Activated CD8-positive, alpha-beta memory T cell treated with anti-CD3 and anti-CD28 coated beads, Interleukin-2, amount 50 U/mL, for 4 hours (primary cell): ENCODE data around the gene SLC13A4.
"Not testable (repeated sequence)": the region's sequence is repeated elsewhere in the genome, so short reads cannot be mapped to it uniquely, and the experiment has no call there.

ENCODE experiments used
- DNase-seq: peaks from one replicate; pipeline ENCODE4 v3.0.0-alpha.2; 2020

SLC13A4 gene

GRCh38 chr7:135747366-135747765, 19.4 kb upstream of the SLC13A4 start:
- no peak for DNase-seq

DNA sequence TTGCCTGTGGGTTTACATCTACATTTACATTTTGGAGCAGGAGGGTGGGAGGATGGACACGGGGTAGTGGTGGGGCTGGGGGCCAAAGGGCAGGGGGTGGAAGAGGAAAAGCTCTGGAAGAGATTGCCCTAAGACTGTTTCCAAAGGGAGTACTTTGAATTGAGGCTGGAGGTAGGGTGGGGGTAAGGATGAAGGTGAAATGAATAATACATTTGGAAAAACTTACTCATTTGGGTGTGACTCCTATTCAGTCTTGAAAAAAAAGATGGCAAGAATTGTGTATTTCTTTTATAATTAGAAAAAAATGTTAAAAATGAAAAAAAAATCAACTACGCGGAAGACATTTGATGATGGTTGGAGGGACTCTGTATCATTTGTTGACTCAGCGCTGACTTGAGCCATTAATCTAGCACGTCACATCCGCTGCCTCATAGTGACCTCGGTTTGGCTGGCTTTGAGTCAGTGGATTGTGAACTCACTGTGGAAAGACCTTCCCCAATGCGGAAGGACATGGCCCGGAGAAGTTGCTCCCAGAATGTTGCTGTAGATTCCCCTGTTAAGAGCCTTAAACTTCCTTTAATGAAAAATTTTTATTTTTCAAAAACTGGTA, 17.8 kb upstream of the SLC13A4 start:
- DNase-seq: no peak

DNA sequence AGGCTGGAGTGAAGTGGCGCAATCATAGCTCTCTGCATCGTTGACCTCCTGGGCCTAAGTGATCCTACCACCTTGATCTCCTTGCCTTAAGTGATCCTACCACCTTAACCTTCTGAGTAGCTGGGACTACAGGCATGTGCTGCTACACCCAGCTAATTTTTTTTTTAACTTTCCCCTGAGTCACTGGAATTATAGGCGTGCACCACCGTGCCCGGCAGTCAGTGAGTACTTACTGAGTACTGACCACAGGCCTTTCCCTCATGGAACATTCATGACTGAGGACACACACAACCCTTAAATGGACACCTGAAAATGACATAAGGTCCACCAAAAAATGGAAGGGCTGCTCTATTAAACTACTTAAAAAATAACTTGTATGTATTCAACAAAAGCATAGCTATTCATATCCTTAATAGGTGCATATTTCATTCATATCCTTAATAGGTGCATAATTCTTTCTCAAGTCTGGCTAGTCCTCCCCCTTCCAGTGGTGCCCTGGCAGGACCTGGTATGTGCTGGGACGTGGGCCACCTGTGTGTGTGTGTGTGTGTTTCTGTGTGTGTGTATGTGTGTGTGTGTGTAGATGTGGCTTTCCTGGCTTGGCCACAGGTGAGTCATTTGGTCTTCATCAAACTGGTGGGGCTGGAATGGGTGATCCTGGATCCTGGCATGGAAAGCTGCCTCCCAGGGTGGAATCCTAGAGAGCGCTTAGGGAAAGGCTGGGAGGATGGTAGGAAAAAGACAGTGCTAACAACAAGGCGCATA, 17.1 kb upstream of the SLC13A4 start:
- no peak for DNase-seq

DNA sequence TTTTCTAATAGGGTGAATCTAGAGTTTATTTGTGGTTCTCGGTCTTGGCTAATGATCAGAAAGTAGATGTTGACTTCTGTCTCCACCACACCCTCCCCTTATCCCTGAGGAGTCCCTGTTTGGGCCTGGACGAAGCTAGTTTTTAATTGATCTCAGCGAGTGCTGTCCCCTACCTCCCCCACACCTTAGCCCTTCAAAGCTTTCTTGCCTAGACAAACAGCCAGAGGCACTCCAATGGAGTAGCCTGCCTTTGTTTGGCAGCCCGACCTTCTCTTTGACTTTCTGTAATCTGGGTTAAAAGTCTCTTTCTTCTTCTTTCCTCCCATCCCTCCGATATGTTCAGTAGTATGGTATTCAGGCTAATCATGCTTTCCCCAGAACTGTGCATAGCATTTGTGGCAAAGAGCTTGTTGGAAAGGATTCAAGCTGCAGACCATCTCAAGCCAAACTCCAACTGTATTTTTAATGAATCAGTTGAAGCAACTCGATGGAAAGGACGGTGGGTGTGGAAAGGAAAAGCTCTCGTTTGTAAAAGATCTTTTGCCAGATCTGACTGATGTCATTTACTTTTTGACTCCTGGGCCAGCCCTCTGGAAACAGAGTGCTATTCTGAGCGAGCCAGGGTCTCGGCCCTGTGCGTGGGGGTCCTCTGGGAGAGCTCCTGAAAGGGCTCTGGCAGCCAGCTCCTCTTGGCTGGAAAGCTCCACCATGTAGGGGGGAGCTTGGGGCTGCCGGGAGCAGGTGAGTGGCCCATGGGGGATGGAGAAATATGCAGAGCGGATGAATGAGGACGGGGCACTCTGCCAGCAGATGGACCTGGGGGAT, 16.1 kb upstream of the SLC13A4 start:
- DNase-seq: no peak

DNA sequence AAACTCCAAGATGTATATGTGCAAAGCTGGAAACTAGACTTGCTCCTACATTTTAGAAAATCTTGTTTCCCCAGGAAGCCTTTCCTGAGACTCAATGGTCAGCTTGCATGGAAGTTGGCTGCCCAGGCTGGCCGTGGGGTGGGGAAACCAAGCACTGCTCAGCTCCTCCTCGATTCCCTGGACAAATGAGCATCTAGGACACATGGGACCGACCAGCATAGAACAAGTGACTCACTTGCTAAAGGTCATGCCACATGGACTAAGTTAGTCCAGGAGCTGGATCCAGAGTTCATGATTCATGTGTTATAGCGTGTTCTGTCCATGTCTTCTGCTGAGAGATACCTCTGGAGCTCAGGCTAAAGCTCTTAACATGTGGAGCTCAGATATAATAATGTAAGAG, 14.4 kb upstream of the SLC13A4 start:
- no peak for DNase-seq

DNA sequence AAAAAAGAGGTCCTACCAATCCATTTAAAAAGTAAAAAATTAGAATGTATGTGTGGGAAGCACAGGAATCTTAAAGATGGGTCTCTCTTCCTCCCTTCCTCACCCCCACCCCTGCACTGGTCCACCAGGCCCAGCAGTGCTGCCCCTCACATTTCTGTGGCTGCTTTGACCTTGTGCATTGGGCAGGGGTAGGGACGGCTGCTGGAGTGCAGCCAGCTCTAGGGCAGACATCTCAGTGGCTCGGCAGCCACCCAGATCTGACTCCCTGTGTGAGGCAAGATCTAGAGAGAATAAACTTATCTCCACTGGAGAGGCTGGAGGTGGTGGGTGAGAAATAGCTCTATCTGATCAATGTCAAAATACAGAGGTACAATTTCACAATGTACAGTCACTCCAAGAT, 13.9 kb upstream of the SLC13A4 start:
- no peak for DNase-seq

GRCh38 chr7:135740889-135741288, 12.9 kb upstream of the SLC13A4 start:
- no peak for DNase-seq

- DNase-seq: not testable (repeated sequence)
Measured at GRCh38 chr7:135737306-135737647, 9.3 kb upstream of the SLC13A4 start.

DNA sequence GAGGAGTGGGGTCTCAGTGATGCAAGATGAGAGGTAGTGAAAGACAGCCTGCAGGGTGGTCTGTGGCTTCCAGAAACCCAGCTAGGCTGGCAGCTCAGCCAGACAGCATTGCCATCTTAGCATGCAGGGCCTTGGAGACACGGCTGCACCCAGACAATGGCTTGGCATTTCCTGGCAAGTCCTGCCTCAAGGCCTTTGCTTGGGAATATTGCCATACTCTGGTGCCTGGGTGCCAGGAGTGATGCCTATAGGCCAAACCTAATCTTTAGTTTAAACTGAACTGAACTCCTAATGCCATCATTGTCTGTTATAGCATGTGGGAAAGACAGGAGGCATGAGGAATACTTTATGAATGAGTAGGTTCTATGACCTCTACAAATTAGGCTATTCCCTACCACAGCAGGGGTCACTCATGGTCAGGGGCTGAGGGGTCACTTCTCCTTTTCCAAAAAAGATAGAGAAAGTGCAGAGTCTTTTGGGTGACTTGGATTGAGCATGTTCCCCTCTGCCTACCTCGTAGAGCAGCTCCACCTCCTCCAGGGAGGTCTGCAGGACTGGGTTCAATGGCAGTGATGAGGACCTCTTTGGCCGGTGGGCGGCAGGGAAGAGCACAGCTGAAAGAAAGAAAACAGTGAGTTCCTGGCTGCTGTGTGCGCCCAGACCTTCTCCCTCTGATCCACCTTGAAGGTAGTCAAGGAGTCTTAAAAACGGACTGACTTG, 8.8 kb upstream of the SLC13A4 start:
- DNase-seq: no peak

DNA sequence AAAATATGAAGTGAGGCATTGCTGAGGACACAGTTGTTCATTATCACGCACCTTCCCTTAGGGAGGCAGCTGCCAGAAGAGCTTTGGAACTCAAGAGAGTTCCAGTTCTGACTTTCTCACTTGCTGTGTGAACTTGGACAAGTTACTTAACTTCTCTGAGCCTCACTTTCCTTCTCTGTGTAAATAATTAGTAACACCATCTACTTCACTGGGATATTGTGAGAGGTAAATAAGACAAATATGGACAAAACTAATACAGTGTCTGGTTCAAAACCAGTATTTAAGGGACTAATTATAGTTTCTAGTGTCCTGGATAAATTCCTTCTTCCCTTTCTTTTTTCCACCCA, 6.3 kb upstream of the SLC13A4 start:
- no peak for DNase-seq

DNA sequence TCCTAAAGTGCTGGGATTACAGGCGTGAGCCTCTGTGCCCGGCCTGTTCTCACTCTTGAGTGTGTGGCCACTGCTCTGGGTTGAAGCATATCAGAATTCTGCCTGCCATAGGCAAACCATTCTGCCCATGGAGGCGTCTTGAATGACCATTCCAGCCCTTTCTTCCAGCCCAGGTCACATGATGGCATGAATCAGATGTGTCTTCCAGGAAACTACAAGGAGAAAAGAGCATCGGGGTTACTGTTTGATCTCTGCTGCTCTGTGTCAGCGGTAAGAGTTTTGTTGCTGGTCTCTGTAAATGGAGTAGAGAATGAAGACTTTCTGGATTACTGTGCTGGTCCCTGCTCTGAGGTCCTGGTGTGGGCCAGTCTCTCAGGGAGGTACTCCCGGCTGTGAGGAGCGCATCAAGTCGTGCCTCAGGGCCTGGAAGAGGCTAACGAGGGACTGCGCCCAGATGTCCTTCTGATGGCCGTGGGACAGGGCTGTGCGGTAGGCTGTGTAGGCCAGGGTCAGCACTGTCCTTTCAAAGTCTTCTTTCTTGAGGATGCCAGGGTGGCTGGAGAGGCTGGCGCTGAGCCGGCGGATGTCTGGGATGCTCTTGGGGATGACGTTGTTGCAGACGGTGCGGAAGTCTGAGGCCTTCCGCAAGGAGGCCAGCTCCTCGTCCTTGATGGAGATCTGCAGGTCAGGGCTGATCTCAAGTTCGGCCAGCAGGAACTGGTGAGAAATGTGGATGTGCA, 5.8 kb upstream of the SLC13A4 start:
- no peak for DNase-seq

- DNase-seq: no peak
Measured at GRCh38 chr7:135731131-135731530, 3.1 kb upstream of the SLC13A4 start.

DNA sequence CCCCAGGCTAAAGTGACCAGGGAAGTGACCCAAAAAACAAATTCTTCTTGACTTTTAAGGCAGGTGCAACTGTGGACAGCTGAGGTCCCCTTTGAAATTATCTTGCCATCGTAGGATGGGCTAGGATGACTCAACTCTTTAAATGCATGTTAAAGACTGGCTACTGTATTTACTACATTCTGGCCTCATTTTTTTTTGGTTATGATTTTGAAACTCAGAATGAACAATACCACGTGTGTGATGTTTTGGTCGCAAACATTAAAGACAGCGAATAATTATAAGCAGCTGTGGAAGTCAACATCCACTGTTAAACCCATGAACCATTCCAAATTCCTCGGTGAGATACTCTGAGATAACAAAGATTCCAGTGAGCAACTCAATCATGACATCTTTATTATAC, 1.2 kb upstream of the SLC13A4 start:
- DNase-seq: no peak

GRCh38 chr7:135726911-135727673, 894 bp downstream of the SLC13A4 start:
- DNase-seq: no peak

GRCh38 chr7:135726276-135726788, 1.7 kb downstream of the SLC13A4 start:
- DNase-seq: no peak

GRCh38 chr7:135723411-135723810, 4.6 kb downstream of the SLC13A4 start:
- no peak for DNase-seq

GRCh38 chr7:135721198-135721820, 6.7 kb downstream of the SLC13A4 start:
- DNase-seq: no peak

DNA sequence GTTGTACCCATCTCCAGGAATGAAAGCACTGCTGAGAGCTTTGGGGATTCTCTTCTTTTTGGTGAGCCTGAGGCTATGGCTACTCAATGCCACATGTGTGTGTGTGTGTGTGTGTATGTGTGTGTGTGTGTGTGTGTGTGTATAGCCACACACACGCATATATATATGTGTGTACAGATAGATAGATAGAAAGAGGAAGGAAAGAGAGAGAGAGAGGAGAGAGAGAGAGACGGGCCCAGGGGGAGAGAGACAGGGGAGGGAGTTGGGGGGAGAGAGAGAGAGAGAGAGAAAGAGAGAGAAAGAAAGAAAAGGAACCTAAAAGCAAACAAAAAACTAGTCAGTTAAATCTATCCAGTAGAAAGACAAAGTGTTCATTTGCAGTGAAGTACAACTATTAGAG, 8.3 kb downstream of the SLC13A4 start:
- no peak for DNase-seq

- no peak for DNase-seq
Measured at GRCh38 chr7:135718794-135719437, 9.1 kb downstream of the SLC13A4 start.

- no peak for DNase-seq
Measured at GRCh38 chr7:135718219-135718618, 9.8 kb downstream of the SLC13A4 start.

GRCh38 chr7:135717693-135718092, 10.3 kb downstream of the SLC13A4 start:
- DNase-seq: no peak
